ENCODE measurements around the gene ZNF423.

ZNF423 gene

GRCh38 chr16:49636608-49637007 lies 219.3 kb downstream of the ZNF423 start:
- no peak for DNase-seq

GRCh38 chr16:49635591-49636581 lies 220.0 kb downstream of the ZNF423 start:
- no peak for DNase-seq

- DNase-seq: no peak
These were observed 220.9 kb downstream of the ZNF423 start for GRCh38 chr16:49635009-49635350.

- DNase-seq: no peak
These were observed 221.5 kb downstream of the ZNF423 start for GRCh38 chr16:49634235-49635008.

GRCh38 chr16:49632795-49633184 lies 223.1 kb downstream of the ZNF423 start:
- DNase-seq: no peak

GRCh38 chr16:49632086-49632794 lies 223.7 kb downstream of the ZNF423 start:
- no peak for DNase-seq

- no peak for DNase-seq
These were observed 224.5 kb downstream of the ZNF423 start for GRCh38 chr16:49631187-49632041.

GRCh38 chr16:49630783-49631182 lies 225.1 kb downstream of the ZNF423 start:
- DNase-seq: no peak

GRCh38 chr16:49629851-49630250 lies 226.1 kb downstream of the ZNF423 start:
- DNase-seq: no peak

GRCh38 chr16:49628148-49628547 lies 227.8 kb downstream of the ZNF423 start:
- DNase-seq: no peak

GRCh38 chr16:49625311-49626065 lies 230.4 kb downstream of the ZNF423 start:
- no peak for DNase-seq

GRCh38 chr16:49623501-49624266 lies 232.2 kb downstream of the ZNF423 start:
- DNase-seq: no peak

GRCh38 chr16:49622421-49623402 lies 233.2 kb downstream of the ZNF423 start:
- DNase-seq: no peak

GRCh38 chr16:49622084-49622390 lies 233.9 kb downstream of the ZNF423 start:
- no peak for DNase-seq

GRCh38 chr16:49621241-49622083 lies 234.4 kb downstream of the ZNF423 start:
- peak; percentile 48 for DNase-seq

- peak; percentile 82 for DNase-seq
These were observed 235.1 kb downstream of the ZNF423 start for GRCh38 chr16:49620869-49621240.

- peak; percentile 88 for DNase-seq
These were observed 235.6 kb downstream of the ZNF423 start for GRCh38 chr16:49620158-49620868.

- no peak for DNase-seq
These were observed 236.1 kb downstream of the ZNF423 start for GRCh38 chr16:49619811-49620157.

Data from T1000 (cell line).